ENCODE measurements around the gene PRLR.

GRCh38 chr5:35145691-35146317 lies 84.5 kb downstream of the PRLR start:
- no peak for TF ChIP-seq CTCF (IDR thresholded peaks at IDR 0.05 in 4 of 5, conservative IDR thresholded peaks at IDR 0.05 in 1 of 5)
- TF ChIP-seq POLR2A (IDR thresholded peaks at IDR 0.05) = no peak

Data from gastrocnemius medialis (tissue), 4 donors.